HEK293 (cell line): ENCODE results near the gene RBCK1.

Experiments used
- CTCF ChIA-PET: fragments of 350-600 bp; formaldehyde crosslinking; extraction: SDS; loops from one replicate; lab custom pipeline; 2021; ENCODE audit warnings: antibody characterized with exemption; lab: Yijun Ruan, JAX
- POLR2A ChIA-PET: fragments of 300-600 bp; formaldehyde crosslinking; extraction: SDS; loops from one replicate; lab custom pipeline; 2020; ENCODE audit warnings: antibody characterized with exemption, inconsistent platforms; lab: Yijun Ruan, JAX
- H3K27ac ChIP-seq: fragments of 200-500 bp; sonication (Bioruptor generic); 2 replicates; pipeline ENCODE4 v1.5.1; 2014; ENCODE audit warnings: low read depth, low read length, control low read depth, inconsistent platforms; ENCODE audit errors: extremely low read depth
- H3K36me3 ChIP-seq, 2 experiments: fragments of 200-500 bp in 1 of 2; sonication (Bioruptor generic) in 1 of 2; 1 replicate in 1 of 2; 2 replicates in 1 of 2; pipeline ENCODE4 v1.5.1; 2014 to 2017; ENCODE audit warnings: inconsistent platforms in 2 of 2, low read length in 2 of 2; ENCODE audit not compliant: control insufficient read depth in 2 of 2, insufficient read depth in 1 of 2
- H3K4me1 ChIP-seq: fragments of 200-500 bp; sonication (Bioruptor generic); 2 replicates; pipeline ENCODE4 v1.5.1; 2014; ENCODE audit warnings: mild to moderate bottlenecking, low read length, inconsistent platforms; ENCODE audit not compliant: control insufficient read depth, insufficient read depth
- H3K4me3 ChIP-seq: 2 replicates; pipeline ENCODE4 v1.5.1; 2011; ENCODE audit warnings: low read depth, mild to moderate bottlenecking, control low read depth, low read length, moderate library complexity
- H3K9me3 ChIP-seq: fragments of 200-500 bp; sonication (Bioruptor generic); 2 replicates; pipeline ENCODE4 v1.5.1; 2014; ENCODE audit warnings: low read depth, low read length, inconsistent platforms; ENCODE audit not compliant: control insufficient read depth, insufficient read depth
- BCL11A ChIP-seq: fragments of 450-650 bp; formaldehyde crosslinking; IDR thresholded peaks from 2 replicates; pipeline ENCODE4 v1.5.1; 2016; ENCODE audit warnings: low read depth, missing biosample characterization, missing genetic modification characterization
- BCL11B ChIP-seq: fragments of 450-650 bp; formaldehyde crosslinking; IDR thresholded peaks from 2 replicates; pipeline ENCODE4 v1.5.1; 2016; ENCODE audit warnings: low read depth, missing biosample characterization, missing genetic modification characterization
- HOXA7 ChIP-seq: sonication (generic); formaldehyde crosslinking; IDR thresholded peaks from 2 replicates; pipeline ENCODE4 v1.8.1; 2022; ENCODE audit warnings: missing genetic modification reagents, borderline replicate concordance
- KLF1 ChIP-seq: fragments of 450-650 bp; formaldehyde crosslinking; IDR thresholded peaks from 2 replicates; pipeline ENCODE4 v1.5.1; 2016; ENCODE audit warnings: missing biosample characterization, missing genetic modification characterization
- KLF8 ChIP-seq: fragments of 450-650 bp; formaldehyde crosslinking; IDR thresholded peaks from 2 replicates; pipeline ENCODE4 v1.5.1; 2016; ENCODE audit warnings: missing biosample characterization, missing genetic modification characterization
- TRIM28 ChIP-seq: IDR thresholded peaks from 2 replicates; pipeline ENCODE4 v1.6.1; 2011; ENCODE audit warnings: low read length, control low read depth, borderline replicate concordance
- ZEB2 ChIP-seq: fragments of 450-650 bp; formaldehyde crosslinking; IDR thresholded peaks from 2 replicates; pipeline ENCODE4 v1.5.1; 2016; ENCODE audit warnings: missing biosample characterization, missing genetic modification characterization
- ZNF138 ChIP-seq: fragments of 450-650 bp; formaldehyde crosslinking; IDR thresholded peaks from 2 replicates; pipeline ENCODE4 v1.5.1; 2016; ENCODE audit warnings: missing biosample characterization, missing genetic modification characterization, borderline replicate concordance
- ZNF140 ChIP-seq: fragments of 450-650 bp; formaldehyde crosslinking; IDR thresholded peaks from 2 replicates; pipeline ENCODE4 v1.5.1; 2016; ENCODE audit warnings: missing biosample characterization, missing genetic modification characterization
- ZNF157 ChIP-seq: fragments of 450-650 bp; formaldehyde crosslinking; IDR thresholded peaks from 2 replicates; pipeline ENCODE4 v1.5.1; 2016; ENCODE audit warnings: missing biosample characterization, missing genetic modification characterization
- ZNF19 ChIP-seq: fragments of 450-650 bp; formaldehyde crosslinking; IDR thresholded peaks from 2 replicates; pipeline ENCODE4; 2016; ENCODE audit warnings: missing biosample characterization, missing genetic modification characterization, low read depth
- ZNF274 ChIP-seq, 2 experiments: fragments of 200-500 bp in 1 of 2; fragments of 450-650 bp in 1 of 2; sonication (Bioruptor generic) in 1 of 2; formaldehyde crosslinking in 1 of 2; IDR thresholded peaks; 2 replicates each; pipeline versions ENCODE4 v1.5.1 to v1.6.1; 2014 to 2016; ENCODE audit warnings: borderline replicate concordance in 1 of 2, inconsistent platforms in 1 of 2, low read length in 1 of 2, missing biosample characterization in 1 of 2, missing genetic modification characterization in 1 of 2
- ZNF544 ChIP-seq: fragments of 450-650 bp; formaldehyde crosslinking; IDR thresholded peaks from 2 replicates; pipeline ENCODE4 v1.5.0; 2017; ENCODE audit warnings: missing biosample characterization, missing genetic modification characterization
- ZNF548 ChIP-seq: fragments of 450-650 bp; formaldehyde crosslinking; IDR thresholded peaks from 2 replicates; pipeline ENCODE4 v1.5.1; 2016; ENCODE audit warnings: missing biosample characterization, missing genetic modification characterization
- ZNF549 ChIP-seq: fragments of 450-650 bp; IDR thresholded peaks from 2 replicates; pipeline ENCODE4 v1.5.1; 2018; ENCODE audit warnings: missing biosample characterization, missing genetic modification characterization, mild to moderate bottlenecking, inconsistent platforms, moderate library complexity
- ZNF571 ChIP-seq: fragments of 450-650 bp; formaldehyde crosslinking; IDR thresholded peaks from 2 replicates; pipeline ENCODE4 v1.5.0; 2017; ENCODE audit warnings: missing biosample characterization, missing genetic modification characterization
- ZNF585B ChIP-seq: fragments of 450-650 bp; formaldehyde crosslinking; IDR thresholded peaks from 2 replicates; pipeline ENCODE4 v1.5.1; 2016; ENCODE audit warnings: missing biosample characterization, missing genetic modification characterization
- ZNF664 ChIP-seq: fragments of 450-650 bp; formaldehyde crosslinking; IDR thresholded peaks from 2 replicates; pipeline ENCODE4 v1.5.1; 2016; ENCODE audit warnings: missing biosample characterization, missing genetic modification characterization
- ZNF747 ChIP-seq: fragments of 450-650 bp; formaldehyde crosslinking; IDR thresholded peaks from 2 replicates; pipeline ENCODE4 v1.5.1; 2016; ENCODE audit warnings: missing biosample characterization, missing genetic modification characterization
- ZNF776 ChIP-seq: fragments of 450-650 bp; formaldehyde crosslinking; IDR thresholded peaks from 2 replicates; pipeline ENCODE4 v1.5.0; 2017; ENCODE audit warnings: missing biosample characterization, missing genetic modification characterization, borderline replicate concordance
- ZNF837 ChIP-seq: fragments of 450-650 bp; formaldehyde crosslinking; IDR thresholded peaks from 2 replicates; pipeline ENCODE4 v1.5.1; 2016; ENCODE audit warnings: missing biosample characterization, missing genetic modification characterization
- ZSCAN16 ChIP-seq: fragments of 450-650 bp; formaldehyde crosslinking; IDR thresholded peaks from 2 replicates; pipeline ENCODE4 v1.5.1; 2016; ENCODE audit warnings: missing biosample characterization, missing genetic modification characterization

RBCK1 gene

DNA sequence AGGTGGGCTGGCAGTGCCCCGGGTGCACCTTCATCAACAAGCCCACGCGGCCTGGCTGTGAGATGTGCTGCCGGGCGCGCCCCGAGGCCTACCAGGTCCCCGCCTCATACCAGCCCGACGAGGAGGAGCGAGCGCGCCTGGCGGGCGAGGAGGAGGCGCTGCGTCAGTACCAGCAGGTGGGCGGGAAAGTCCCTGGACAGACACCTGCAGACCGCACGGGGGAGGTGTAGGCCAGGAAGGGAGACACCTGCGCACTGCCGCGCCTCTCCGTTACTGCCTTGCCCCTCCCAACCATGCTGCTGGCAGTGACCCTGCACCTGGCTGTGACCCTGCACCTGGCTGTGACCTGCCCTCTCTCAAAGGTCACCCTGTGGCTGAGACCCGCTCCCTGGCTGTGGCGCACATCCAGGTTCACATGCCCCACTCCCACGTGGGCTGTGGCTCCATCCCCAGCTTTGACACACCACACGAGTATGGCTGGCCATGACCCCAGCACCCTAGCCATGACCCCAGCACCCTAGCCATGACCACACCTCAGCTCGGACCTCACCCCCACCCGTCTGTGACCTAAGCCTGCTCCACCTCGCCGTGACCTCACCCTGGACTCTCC is 11.6 kb downstream of the RBCK1 start:
- ChIA-PET POLR2A (no interaction called here), CTCF (no interaction called here)
- H3K36me3 ChIP-seq = peaks cover 17 to 63% of the 10 kb centered on the region in 2 experiments; a peak in 2 of 3 replicates
- no peak overlapping the region for H3K27ac ChIP-seq
- H3K9me3 ChIP-seq = no peaks in the 10 kb centered on the region
- no peak for TF ChIP-seq ZNF274 (IDR thresholded peaks at IDR 0.05; ENCODE audit: low read length)
- no peak for TF ChIP-seq ZNF274 (tag by site-specific recombination; IDR thresholded peaks at IDR 0.05; ENCODE audit: borderline replicate concordance)
- TF ChIP-seq ZNF776 (tag by site-specific recombination) = no peak
- peak; percentile 32; the same call in 1 of the 2 replicates for TF ChIP-seq ZEB2 (tag by site-specific recombination)
- TF ChIP-seq ZNF549 (tag by site-specific recombination) = no peak
- no peak for TF ChIP-seq ZNF157 (tag by site-specific recombination)
- no peak for TF ChIP-seq ZNF571 (tag by site-specific recombination)
- TF ChIP-seq ZNF19 (tag by site-specific recombination) = no peak
- no peak for TF ChIP-seq ZSCAN16 (tag by site-specific recombination)
- TF ChIP-seq TRIM28 = no peak
- no peak for TF ChIP-seq ZNF664 (tag by site-specific recombination)
- no peak for TF ChIP-seq ZNF747 (tag by site-specific recombination)
- peak; percentile 59; the same call in 1 of the 2 replicates for TF ChIP-seq BCL11A
- TF ChIP-seq BCL11B (tag by site-specific recombination) = peak; percentile 84
- no peak for TF ChIP-seq ZNF140 (tag by site-specific recombination)
- TF ChIP-seq HOXA7 (CRISPR knock-in tag) = 0 out of 2 replicates have a peak, but pooled peaks have one; percentile 7
- H3K4me3 ChIP-seq = no peak overlapping the region
- no peaks in the 10 kb centered on the region for H3K4me1 ChIP-seq

DNA sequence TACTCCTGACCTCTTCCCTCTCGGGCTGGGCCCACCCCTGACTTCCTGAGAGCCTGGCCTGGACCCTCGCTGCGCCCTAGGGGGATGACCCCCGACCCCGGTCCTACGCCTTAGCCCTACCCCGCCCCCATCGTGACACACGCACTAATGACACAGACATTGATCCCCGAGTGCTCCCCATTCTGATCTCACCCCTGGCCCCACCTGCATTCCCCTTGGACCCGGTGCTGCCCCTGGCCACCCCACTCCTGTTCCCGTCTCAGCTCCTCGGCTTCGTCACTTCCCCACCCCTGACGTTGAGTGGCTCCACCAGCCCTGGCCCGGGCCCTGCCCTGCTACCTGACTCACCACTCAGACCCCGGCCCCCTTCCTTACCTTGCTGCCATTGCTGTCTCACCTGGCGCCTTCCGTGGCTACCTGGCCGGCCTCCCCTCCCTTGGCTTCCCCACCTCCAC is 12.1 kb downstream of the RBCK1 start:
- POLR2A ChIA-PET = no interaction called here
- CTCF ChIA-PET = no interaction called here
- H3K4me1 ChIP-seq = no peaks in the 10 kb centered on the region
- peaks cover 17 to 63% of the 10 kb centered on the region in 2 experiments; a peak in 2 of 3 replicates for H3K36me3 ChIP-seq
- H3K9me3 ChIP-seq = no peaks in the 10 kb centered on the region
- H3K4me3 ChIP-seq = no peak overlapping the region
- no peak for TF ChIP-seq ZNF585B
- 0 out of 2 replicates have a peak, but pooled peaks have one; percentile 2 for TF ChIP-seq HOXA7 (CRISPR knock-in tag)
- 0 out of 2 replicates have a peak, but pooled peaks have one; percentile 1 for TF ChIP-seq BCL11A
- no peak overlapping the region for H3K27ac ChIP-seq

DNA sequence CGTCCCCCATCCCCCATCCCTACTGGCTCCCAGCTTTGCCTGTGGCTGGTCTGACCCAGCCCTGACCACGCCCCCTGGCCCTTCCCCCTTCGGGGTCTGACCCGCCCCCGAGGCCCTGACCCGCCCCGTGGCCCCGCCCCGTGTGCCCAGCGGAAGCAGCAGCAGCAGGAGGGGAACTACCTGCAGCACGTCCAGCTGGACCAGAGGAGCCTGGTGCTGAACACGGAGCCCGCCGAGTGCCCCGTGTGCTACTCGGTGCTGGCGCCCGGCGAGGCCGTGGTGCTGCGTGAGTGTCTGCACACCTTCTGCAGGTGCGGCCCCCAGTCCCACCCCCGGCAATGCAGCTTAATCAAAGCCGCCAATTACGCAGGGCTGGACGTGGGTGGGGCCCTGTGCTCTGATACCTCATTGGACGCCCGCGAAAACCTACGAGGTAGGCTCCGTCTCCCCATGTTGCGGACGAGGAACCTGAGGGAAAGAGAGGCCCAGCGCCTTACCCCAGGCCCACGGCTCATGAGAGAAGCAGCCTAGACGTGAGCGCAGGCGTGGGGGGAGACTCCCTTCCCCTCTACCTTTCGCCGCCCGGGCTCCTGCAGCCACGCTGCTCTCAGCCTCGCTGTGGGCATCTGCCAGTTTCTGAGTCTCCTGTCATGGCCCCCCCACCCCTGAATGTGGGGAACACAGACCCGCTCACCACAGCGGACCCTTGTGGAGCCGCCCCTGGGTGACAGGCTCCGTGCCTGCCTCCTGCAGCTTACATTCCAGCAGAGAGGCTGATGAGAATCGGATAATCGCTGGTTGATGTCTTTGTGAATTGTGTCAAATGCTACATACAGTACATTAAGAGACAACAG is 12.8 kb downstream of the RBCK1 start:
- peaks cover 22 to 63% of the 10 kb centered on the region in 2 experiments; a peak in 2 of 3 replicates for H3K36me3 ChIP-seq
- no peak overlapping the region for H3K4me3 ChIP-seq
- ChIA-PET POLR2A (interaction anchor here (0.5 kb wide), 1 partner anchor 56 kb away, joined by 4 read pairs; no protein-coding TSS in a partner anchor), CTCF (interaction anchor here (2.1 kb wide), 1 partner anchor 11 kb away, joined by 8 read pairs; no protein-coding TSS in a partner anchor)
- H3K4me1 ChIP-seq = no peaks in the 10 kb centered on the region
- no peak for TF ChIP-seq ZNF837
- TF ChIP-seq ZNF544 = no peak
- peak; percentile 53; the same call in 1 of the 2 replicates for TF ChIP-seq KLF8 (tag by site-specific recombination)
- TF ChIP-seq ZNF548 (tag by site-specific recombination) = no peak
- TF ChIP-seq KLF1 (tag by site-specific recombination) = peak; percentile 82
- TF ChIP-seq ZNF138 (tag by site-specific recombination) = no peak
- H3K27ac ChIP-seq = no peak overlapping the region
- H3K9me3 ChIP-seq = no peaks in the 10 kb centered on the region
